Skin of body (tissue), 2 donors: ENCODE results near the gene TMEM273. TPM values are rescaled to one million over a fixed set of nuclear protein-coding genes. Genes with fewer than 3 reads are reported as not detected.
"Not testable (repeated sequence)": the region's sequence is repeated elsewhere in the genome, so short reads cannot be mapped to it uniquely, and the experiment has no call there.

Experiments
- DNase-seq: peaks from one replicate; lab custom pipeline; 2025; lab: John Stamatoyannopoulos, UW
- total RNA-seq: library from RNA; depleted of rRNA; stranded (reverse); fragments of >200 nt; gene quantifications from one replicate; pipeline ENCODE4 v1.2.3, GENCODE V29; 2014

The TMEM273 gene
- total RNA-seq, 1 donor from 2014 or later, result 12.0 TPM

- DNase-seq, result no peak
Observed at GRCh38 chr10:49205206-49205605, 17.0 kb upstream of the TMEM273 start.

DNA sequence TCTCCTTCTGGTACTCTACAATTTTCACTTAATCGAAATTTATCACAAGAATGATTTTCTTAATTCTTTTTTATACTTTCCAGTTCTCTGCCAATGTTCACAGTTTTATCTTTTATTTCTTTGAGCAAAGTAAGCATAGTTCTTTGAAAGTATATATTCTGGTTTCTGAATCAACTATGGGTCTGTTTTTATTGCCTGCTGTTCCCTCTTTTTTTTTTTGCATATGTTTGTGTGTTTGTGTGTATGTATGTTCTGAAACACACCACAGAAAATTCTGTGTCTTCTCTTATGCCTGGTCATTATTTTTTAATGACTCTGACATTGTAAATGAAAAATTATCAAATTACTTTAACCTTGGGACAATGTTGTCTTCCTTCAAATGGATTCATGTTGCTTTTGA, 15.9 kb upstream of the TMEM273 start:
- DNase-seq, result no peak

DNA sequence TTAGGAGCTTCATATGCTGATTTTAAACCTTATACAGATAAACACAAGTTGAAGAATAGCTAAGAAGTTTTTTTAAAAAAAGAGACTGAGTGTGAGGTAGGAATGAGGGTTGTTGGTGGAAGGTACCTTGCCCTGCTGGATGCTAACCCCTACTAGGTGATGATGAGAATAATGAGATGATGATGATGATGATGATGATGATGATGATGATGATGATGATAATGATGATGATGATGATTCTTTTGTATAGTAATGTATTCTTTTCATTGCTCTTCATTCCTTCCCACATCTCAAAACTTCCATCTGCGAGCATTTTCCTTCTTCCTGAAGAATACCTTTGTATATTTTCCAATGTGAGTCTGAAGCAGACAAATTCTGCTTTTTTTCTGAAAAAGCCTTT, 14.1 kb upstream of the TMEM273 start:
- no peak for DNase-seq

DNA sequence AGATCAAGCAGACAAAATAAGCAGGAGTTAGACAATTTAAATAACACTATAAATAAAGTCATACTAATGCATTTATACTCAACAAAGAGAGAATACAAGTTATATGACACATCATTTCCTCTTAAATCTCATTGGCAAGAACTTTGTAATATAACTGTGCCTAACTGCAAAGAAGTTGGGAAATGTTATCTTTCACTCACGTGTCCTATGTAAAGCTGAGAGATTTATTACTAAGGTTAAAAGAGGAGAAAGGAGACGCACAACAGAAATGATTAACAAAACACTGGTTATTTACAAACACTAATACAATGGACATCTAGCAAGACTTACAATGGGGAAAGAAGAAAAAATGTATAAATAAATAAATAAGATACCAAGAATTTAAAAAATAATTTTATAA, 12.7 kb upstream of the TMEM273 start:
- DNase-seq, result no peak

DNA sequence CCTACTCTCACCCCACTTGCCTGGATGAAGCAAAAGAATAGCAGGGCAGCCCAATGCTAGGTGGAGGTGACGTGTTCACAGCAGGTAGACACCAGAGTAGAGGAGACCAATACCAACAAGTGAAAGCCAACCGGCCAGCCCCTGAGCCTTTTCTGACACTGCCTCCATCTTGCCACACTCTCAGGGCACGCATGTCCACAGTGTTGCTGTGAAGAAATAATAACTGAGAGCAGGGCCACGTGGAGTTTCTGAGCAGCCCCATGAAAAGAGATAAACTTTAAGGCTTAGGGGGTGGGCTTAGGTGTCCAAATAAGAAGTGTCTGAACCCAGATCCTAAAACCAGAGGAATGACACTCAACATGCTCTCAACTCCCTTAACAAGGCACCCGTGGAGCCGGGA, 9.0 kb upstream of the TMEM273 start:
- no peak for DNase-seq

GRCh38 chr10:49195864-49196263, 7.7 kb upstream of the TMEM273 start:
- not testable (repeated sequence) for DNase-seq

DNA sequence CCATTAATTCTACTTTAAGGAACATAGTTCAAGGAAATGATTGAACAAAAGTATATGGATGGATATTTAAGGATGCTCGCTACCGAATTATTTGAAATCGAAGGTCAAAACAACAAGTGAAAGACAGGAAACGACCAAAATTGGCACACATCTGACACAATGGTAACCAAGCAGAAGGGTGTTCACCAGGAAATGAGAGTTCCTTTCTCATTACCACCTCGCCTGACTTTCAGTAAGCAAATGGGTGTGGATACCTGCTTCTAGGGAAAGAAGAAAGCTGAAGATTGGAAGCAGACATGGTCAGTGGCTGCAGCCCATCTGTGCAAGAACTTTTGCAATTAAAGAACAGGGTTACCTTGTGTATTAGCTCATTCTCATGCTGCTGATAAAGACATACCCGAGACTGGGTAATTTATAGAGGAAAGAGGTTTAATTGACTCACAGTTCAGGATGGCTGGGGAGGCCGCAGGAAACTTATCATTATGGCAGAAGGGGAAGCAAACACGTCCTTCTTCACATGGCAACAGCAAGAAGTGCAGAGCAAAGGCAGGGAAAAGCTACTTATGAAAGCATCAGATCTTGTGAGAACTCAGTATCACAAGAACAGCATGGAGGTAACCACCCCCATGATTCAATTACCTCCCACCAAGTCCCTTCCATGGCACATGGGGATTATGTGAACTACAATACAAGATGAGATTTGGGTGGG, 6.2 kb upstream of the TMEM273 start:
- no peak for DNase-seq

- DNase-seq, result no peak
Observed at GRCh38 chr10:49191349-49191748, 3.2 kb upstream of the TMEM273 start.

- no peak for DNase-seq
Observed at GRCh38 chr10:49189422-49189821, 1.2 kb upstream of the TMEM273 start.

DNA sequence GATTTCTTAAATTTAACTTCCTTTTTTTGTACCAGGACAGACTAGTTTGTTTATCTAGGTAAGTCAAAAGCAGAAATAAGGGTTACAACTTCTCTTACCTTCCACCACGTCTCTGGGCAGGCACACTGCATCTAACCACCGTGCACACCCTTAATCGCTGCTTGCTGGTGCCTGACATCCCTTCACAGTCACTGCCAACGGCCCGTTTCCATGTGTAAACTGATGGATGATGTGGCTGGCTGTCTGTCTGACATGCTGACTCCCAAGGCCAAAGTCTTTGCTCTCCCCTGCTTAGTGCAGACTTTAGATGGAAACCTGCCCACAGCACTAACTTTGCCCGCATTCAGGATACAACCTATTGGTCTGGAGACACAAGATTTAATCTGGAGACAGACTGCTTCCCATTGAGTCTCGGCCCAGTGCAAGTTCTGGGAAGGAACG, 1.1 kb downstream of the TMEM273 start:
- no peak for DNase-seq

- DNase-seq, result no peak
Observed at GRCh38 chr10:49186613-49187012, 1.6 kb downstream of the TMEM273 start.

- no peak for DNase-seq
Observed at GRCh38 chr10:49185213-49185612, 3.0 kb downstream of the TMEM273 start.

GRCh38 chr10:49184642-49185111, 3.5 kb downstream of the TMEM273 start:
- DNase-seq, result no peak

GRCh38 chr10:49183596-49184542, 4.3 kb downstream of the TMEM273 start:
- no peak for DNase-seq

GRCh38 chr10:49182776-49183175, 5.4 kb downstream of the TMEM273 start:
- DNase-seq, result no peak

- DNase-seq, result no peak
Observed at GRCh38 chr10:49180444-49180860, 7.7 kb downstream of the TMEM273 start.

DNA sequence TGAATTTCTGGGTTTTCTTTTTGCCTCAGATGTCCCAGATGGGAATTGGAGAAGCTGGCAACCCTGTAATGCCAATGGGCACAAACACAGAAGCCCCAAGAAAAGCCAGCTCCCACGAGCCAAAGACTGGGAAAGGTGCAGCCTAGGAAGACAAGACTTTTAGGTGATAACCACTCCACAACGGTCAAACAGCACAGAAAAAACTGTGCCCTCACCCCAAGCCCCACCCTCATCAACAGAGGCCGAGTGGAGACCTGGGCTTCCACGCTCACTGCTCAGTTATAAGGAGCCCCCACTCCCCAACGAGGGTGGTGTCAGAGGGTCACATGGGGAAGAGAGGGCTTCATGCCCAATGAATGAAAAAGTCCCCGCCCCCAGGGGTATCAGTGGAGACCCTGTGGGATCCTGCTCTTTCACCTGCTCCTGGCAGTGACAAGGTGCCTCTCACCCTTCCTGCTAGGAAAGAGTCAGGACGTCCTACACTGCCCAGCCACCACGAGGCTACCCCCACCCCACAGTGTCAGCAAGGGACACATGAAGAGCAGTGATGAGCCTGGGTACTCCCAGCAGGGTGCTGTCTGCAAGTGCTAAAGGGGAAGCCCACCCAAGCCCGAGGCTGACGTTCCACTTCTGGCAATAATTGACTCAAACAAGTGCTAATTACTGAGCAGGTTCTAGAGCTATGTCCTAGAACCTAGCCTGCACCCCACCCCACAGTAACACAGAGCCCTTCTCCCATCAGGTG, 8.3 kb downstream of the TMEM273 start:
- no peak for DNase-seq

- no peak for DNase-seq
Observed at GRCh38 chr10:49178489-49179471, 9.4 kb downstream of the TMEM273 start.

DNA sequence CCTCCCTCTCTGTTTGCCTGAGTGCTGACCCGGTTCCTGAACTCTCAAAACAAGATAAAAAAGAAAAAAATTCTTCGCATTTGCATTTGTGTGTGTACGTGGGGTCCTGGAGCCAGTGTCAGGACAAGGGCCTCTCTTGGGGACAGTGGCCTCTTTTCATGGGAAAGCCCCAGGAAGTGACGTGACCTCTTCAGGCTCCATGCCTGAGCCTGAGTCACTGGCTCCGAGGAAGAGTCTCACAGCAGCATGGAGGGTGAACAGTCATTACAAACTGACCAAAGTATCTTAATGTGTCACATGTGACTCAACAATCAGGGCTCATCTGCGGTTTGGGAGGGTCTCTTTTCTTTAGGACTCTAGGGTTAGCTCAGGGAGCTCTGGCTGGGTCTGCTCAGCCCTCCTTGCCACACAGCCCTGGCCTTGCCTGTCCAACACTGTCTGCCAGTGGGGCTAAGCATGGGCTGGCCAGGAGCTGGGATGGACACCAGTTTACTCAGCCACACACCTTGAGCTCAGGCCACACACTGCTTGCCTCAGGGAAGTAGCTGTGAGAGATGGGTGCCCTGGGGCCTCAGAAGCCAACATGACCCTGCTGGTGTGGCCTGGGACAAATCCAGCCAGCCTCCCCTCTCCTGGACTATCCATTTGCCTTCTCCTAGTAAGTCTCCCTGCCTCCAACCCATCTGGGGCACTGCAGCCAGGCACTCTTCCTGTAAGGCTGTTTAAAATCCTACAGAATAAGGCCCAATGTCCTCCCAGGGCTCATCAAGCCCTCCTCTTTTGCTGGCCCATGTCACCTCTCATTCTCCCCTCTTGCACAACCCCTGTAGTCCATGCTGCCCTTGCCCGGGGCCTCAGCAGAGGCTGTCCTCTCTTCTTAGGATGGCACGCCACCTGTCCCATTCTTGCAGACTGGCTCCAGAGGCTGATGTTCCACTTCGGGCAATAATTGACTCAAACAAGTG, 10.5 kb downstream of the TMEM273 start:
- DNase-seq, result no peak
